ENCODE data around the gene SUGCT.
"Not testable (repeated sequence)": the region's sequence is repeated elsewhere in the genome, so short reads cannot be mapped to it uniquely, and the experiment has no call there.

Gene SUGCT

DNA sequence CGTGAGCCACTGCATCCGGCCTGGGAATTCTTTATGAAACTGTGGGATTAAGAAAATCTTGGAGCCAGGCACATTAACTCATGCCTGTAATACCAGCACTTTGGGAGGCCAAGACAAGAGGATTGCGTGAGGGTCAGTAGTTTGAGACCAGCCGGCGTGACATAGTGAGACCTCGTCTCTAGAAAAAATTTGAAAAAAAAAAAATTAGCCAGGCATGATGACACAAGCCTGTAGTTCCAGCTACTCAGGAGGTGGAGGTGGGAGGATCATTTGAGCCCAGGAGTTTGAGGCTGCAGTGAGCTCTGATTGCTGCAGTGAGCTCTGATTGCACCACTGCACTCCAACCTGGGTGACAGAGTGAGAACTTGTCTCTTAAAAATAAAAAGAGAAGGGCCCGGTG is 69.8 kb downstream of the SUGCT start:
- no peak for DNase-seq

DNA sequence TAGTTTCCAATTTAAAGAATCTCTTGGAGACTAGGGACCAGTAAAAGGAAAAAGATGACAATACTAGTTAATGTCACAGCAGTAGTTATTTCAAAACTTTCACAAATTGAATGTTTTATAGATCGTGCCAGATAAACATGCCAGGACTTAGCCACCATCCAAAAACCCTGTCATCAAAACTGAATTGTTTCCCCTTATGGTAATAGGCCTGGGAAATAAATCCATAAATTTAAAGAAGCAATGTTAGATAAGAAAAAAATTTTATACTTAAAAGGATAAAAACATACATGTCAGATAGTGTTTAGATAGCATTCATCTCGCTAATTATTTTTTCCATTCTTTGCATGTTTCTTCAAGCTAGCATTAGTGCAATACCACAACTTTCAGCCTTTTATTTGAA is 71.2 kb downstream of the SUGCT start:
- DNase-seq: no peak

DNA sequence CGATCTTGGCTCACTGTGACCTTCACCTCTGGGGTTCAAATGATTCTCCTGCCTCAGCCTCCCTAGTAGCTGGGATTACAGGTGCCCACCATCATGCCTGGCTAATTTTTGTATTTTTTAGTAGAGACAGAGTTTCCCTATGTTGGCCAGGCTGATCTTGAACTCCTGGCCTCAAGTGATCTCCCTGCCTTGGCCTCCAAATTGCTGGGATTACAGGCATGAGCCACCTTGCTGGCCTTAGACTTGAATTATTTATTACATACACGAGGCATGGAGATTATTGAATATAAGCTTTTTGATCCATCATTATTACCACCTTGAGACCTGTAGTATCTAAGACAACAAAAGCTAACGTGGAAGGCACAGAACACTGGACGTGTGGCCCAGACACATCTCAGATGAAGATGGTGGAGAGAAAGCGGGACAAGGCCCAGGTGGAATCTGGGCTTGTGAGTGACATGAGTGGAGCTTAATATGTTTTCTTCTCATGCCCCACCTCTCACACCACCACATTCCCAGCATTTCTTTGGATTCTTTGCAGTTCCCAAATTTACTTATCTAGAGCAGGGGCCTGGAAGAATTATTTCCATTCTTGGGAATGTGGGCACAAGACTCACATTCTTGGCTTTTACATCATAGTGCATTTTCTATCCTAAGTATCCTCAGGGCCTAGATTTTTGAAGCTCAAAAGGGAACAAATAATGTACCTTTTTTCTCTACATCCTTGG is 76.6 kb downstream of the SUGCT start:
- DNase-seq: no peak

DNA sequence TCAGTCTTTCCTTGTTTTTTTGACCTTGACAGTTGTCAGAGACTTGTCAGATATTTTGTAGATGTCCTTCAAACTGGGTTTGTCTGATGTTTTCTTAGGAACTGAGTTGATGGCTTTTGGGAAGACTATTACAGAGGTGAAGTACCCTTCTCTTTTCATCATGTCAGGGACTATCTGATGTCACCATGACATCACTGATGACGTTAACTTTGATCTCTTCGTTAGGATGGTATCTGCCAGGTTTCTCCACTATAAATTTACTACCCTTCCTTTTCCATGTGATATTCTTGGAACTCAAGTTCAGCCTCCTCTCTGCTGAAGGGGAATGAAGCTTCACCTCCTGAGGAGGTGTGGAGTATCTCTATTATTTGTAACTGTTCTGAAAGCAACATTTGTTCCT is 78.5 kb downstream of the SUGCT start:
- DNase-seq: no peak

DNA sequence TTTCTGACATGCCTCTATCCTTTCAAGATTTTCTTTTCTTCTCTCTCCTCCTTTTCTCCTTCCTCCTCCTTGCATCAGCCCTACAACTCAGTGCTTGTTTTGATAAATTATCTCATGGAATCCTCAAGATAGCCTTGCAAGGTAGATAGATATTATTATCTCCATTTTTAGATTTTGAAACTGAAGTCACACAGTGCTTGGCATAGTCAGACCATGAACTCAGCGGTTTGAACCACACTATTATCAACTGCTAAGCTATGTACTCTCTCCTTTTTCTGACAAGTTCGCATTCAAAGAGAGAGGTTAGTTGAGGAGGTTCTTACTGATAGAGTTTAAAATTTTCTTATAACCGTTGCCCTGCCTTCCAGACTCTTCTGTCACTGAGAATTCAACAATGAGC is 79.1 kb downstream of the SUGCT start:
- no peak for DNase-seq

DNA sequence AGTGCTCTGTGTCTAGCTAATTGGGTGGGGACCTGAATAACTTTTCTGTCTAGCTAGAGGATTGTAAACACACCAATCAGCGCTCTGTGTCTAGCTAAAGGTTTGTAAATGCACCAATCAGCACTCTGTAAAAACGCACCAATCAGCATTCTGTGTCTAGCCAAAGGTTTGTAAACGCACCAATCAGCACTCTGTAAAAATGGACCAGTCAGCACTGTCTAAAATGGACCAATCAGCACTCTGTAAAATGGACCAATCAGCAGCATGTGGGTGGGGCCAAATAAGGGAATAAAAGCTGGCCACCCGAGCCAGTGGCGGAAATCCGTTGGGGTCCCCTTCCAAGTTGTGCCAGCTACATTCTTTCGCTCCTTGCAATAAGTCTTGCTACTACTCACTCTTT is 83.8 kb downstream of the SUGCT start:
- not testable (repeated sequence) for DNase-seq

DNA sequence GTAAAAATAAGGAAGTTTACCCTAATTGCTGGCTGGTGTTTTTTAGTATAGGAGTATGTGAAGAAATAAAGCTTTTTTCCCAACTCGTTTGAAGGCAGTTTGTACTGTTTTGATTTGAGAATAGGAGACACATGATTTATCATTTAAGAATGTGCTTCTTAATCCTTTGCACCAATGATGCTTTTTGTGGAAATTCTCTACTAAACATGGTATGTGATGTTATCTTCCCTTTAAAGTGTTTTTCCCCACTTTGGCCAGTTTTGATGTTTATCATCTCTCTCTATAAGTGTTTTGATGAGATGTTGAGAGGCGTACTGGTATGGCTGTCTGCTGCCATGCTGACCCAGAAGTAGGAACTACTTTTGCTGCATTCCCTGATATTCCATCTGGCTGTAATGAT is 85.1 kb downstream of the SUGCT start:
- no peak for DNase-seq

DNA sequence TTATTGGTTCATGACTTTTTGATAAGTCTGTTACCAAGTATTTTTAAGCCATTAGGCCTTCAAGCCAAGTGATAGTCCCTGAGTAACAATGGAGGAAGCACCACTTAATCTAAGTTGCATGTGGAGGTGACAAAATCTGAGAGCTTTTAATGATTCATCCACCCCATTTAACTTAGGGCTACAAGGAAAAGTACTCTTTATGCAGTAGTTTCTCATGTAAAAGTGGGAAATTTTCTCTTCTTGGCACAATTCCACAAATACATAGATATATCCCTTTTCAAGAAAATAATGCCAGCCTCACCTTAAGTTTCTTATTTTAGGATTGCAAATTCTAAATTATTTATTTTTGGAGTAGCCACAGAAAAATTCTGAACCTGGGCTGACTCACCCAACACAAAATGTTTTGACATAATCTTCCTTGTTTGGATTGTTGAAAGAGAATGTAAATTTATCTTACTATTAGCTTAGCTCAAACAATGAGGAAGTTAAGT is 85.7 kb downstream of the SUGCT start:
- no peak for DNase-seq

DNA sequence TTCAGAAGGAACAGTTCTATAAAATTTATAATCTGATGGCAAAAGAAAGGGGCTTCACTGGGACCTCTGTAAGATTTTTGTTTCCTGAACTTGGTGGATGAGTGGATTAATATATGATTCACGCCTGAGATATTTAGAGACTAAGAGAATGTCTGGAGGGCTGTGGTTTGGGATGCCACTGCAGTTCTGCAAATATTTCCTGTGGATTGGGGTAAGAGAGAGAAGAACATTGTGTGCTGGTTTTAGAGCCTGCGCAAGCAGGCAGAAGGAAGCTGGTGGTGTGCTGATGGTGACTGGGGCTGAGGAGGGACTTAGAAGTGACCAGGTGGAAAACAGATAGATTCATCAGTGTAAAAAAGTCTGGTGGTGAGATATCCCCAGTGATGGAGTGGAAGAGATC is 87.0 kb downstream of the SUGCT start:
- no peak for DNase-seq

DNA sequence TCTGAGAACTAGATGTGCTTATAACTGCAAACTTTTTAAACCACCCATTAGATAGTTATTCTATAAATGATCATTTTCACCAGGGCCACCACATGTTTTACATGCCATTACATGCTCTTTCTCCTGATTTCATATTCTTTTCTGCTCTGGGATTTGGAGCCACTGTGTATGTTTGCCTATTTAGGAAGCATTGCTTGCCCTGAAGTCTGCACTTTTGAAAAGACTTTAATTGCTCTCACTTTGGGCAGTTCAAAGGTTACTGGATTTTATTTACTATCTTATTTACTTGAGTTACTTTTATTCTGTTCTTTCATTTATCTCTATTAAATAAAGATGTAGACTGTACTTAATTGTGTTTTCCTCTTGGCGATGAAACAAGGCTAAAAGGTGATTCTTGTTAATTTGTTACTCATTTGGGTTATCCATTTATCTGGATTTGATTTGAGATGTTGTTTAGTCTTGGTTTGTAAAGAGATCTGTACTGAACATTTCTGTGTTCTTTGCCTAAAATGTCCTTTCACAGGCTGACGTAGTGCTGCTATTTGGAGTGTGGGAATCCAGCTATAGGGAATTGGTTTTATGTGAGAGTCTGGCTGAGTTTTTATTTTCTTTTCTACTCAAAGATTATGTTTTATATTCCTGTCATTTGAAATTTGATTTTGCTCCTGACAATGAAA is 88.8 kb downstream of the SUGCT start:
- DNase-seq: no peak

DNA sequence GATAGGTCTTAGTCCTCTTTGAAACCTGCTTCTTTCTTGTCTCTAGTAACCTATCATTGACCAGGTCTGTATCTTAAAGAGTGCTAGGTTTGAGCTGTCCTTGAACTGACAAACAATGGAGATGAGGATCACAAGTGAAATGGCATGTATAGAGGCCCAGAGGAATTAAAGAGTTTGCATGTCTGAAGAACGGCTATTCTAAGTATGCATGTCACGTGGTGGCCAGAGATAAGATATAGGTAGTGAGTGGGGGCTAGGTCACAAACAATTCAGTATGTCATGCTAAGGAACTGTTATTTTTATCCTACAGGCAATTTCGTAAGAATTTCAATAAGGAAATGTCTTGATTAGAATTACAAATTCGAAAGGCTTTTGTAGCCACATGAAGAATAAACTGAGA is 95.3 kb downstream of the SUGCT start:
- no peak for DNase-seq

DNA sequence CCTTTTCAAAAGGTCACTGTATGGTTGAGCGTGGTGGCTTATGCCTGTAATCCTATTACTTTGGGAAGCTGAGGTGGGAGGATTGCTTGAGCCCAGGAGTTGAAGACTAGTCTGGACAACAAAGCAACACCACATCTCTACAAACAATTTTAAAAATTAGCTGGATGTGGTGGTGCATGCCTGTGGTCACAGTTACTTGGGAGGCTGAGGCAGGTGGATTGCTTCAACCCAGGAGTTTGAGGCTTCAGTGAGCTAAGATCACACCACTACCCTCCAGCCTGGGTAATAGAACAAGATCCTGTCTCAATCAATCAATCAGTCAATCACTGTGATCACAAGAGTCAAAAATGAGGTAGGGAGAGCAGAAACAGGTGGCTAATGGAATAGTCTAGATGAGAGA is 97.0 kb downstream of the SUGCT start:
- DNase-seq: no peak

DNA sequence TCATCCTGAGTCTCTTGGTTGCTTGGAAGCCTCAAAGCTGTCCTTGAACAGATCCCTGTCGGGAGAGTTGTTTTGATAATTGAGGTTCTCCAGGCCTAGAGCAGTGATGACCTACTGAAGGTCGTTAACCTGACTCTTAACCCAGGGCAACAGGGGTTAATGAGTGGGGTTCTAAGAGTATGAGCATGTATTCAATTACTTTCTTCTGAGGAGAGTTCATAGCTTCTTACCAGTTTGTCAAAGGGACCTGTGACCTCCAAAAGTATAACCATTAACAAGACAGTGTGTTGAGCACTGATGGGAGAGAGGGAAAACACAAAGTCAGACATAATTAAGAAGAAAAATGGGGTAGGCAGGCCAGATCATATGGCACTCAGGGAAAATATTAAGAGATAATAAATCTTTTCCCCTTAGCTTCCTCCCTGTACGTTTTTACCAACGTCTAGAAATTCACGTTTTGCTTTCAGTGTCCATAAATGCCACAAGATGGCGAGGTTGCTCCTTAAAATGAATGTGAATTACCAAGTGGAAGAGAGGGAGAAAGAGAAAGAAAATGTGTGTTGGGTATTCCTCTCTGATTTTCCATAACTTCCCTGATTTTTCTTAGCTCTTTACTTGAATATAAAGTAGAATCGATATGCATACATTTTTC is 97.6 kb downstream of the SUGCT start:
- DNase-seq: peak in 1 of 2 donors; percentile 3

DNA sequence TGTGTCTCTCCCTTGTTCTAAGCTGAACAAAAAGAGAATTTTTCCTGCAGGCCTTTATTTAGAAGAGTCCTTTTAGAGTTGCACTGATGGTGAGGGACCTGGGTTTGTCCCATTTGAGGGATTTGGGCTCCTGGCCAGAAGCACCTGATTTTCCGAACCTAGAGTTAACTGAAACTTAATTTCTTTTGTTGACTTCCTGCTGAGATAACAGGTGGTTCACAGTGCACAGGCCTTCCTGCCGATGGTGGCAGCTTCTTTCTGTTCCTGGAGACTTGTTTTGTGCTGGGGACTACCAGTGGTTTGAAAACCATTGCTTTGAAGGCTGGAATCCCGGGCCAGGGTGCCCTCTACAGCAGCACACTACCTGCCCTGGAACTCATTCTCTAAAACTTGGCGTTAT is 99.2 kb downstream of the SUGCT start:
- DNase-seq: no peak

DNA sequence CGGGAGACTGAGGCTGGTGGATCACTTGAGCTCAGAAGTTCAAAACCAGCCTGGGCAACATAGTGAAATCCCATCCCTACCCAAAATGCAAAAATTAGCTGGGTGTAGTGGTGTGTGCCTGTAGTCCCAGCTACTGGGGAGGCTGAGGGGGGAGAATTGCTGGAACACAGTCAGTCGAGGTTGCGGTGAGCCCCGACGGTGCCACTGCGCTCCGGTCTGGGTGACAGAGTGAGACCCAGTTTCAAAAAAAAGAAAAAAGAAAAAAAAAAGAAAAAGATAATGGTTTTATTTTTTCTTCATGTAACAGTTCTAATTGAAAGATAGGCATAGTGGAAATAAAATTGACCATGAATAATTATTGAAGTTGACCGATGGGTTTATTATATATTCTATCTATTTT is 99.9 kb downstream of the SUGCT start:
- no peak for DNase-seq

DNA sequence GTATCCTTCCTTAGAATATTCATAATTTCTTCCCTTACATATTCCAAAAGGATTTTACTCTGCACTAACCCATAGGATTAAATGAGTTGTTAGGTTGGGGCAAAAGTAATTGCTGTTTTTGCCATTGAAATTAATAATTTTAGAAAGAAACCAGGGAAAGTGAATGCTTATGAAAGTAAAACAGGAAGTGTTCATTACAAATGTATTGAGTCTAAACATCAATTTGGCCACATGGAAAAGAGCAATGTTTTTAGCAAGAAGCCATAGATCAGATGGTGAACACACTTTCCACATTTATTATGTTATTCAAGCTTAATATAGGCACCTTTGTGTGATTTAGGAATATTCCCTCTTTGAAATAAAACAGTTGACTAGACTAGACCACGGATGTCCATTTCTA is 102.9 kb downstream of the SUGCT start:
- DNase-seq: no peak

DNA sequence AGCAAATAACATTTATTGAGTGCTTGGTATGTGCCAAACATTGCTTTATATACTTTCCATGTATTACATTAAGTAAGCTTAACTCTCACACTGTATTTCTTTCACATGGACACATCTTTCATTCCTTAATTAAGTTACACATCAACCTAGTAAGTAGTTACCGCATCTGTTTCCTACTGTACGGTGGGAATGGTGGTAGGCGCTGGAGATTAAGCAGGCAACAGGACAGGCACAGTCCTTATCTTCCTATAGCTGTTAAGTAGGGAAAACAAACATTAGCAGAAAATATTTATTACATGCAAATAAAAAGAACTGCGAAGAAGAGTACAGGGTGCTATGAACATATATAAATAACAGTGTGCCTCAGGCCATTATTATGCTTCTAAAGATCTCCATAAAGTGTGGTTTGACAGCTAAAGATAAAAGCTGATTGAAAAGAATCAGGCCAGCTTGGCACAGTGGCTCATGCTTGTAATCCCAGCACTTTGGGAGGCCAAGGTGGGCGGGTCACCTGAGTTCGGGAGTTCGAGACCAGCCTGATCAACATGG is 105.0 kb downstream of the SUGCT start:
- DNase-seq: no peak

DNA sequence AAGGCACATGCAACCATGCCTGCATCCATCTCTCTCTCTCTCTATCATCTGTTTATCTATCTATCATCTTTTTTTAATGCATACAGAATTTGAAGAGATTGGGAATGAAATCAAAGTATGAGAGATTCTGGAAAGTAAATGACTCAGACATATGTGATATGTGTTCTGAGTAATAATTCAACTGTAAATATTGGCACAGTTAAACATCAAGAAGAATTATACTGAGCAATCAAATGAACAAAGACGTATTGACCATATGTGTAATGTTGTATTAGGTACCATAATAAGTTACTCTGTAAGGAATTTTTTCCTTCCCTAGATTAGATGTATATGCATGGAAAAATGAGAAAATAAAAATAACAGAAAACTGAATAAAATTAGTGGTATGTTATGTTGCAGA is 108.3 kb downstream of the SUGCT start:
- no peak for DNase-seq

DNA sequence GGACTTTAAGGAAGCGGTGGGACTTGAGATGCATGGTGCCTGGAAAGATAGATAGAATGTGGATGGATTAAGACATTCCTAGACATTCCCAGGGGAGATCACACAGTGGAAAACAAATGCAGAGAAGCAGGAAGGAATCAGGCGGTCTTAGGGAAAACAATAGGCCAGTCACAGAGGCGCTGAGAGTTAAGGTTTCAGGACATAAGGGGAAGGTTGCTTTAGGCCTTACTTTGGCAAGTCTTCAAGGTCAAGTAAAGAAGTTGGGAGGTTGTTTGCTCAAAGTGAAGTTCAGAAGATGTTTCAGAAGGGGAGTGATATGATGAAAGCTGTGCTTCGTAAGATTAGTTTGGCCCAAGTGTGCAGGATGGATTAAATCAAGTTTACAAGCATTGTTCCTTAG is 109.4 kb downstream of the SUGCT start:
- no peak for DNase-seq

DNA sequence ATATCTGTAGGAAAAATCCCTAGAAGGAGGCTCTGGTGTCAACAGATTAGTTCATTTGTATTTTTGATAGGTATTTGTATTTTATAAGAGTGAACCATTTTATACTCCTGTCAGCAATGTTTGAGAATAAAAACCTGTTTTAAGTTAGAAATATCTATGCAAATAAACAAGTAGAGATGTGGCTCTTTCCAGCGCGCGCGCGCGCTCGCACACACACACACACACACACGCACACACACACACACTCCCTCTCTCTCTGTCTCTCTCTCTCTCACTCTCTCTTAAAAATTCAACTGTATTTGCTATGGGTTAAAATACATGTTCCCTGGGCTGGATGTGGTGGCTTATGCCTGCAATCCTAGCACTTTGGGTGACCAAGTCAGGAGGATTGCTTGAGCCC is 113.9 kb downstream of the SUGCT start:
- no peak for DNase-seq

DNA sequence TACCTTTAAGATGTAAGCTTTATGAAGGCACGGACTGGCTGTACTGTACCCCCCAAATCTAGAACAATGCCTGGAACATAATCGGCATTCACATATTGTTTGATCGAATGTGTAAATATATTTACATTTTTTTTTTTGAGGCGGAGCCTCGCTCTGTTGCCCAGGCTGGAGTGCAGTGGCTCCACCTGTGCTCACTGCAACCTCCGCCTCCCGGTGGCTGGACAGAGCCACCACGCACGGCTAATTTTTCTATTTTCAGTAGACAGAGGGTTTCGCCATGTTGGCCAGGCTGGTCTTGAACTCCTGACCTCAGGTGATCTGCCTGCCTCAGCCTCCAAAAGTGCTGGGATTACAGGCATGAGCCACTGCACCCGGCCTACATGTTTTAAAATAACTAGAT is 118.6 kb downstream of the SUGCT start:
- not testable (repeated sequence) for DNase-seq

DNA sequence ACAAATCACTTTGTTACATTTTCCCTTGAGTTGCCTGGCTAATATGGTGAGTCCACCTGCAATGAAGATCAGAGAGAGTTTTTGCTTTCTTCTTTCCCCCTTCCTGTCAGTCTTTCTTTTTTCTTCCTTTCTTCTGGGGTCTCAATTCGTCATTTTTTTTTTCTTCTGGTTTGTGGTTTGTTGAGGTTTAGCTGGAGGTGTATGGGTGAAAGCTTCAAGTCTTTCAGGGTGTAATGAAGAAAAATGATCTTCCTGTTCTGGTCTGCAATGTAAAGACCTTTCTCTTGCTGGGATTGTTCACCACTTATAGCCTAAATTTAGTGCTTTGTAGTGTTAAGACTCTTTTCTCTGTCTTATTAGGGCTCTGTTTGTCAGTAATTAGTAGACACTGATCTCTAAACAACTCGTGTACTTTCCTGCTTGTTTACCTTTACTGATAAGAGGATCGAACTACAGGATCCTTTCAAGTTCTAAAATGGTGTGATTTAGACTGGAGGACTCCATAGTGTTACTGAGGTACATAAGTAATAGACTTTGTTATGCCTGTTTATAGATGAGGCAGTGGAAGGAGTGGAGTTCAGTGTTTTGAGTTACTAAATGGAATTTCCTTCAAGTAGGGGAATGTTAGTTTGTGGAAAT is 129.1 kb downstream of the SUGCT start:
- DNase-seq: no peak

DNA sequence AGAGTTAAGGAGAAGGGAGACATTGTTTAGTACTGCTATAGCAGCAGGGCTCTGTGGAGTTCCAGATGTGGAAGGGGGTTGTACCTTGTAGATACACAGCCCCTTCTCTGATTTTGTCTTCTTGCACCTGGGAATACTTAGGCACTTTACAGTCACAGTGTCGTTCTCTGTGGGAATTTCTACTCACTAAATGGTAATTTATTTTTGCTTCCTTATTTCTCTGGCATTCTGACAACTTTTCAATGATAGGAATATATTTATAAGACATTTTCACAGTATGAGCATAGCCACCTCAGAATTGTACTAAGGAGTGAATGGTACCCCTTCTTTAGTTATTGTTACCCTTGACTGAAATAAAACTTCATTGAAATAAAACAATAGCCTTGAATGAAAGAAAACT is 132.8 kb downstream of the SUGCT start:
- DNase-seq: no peak

Measured in CD4-positive, alpha-beta T cell treated with Interleukin-4 for 1 hour (primary cell).